Adipose tissue (tissue), 3 donors: ENCODE measurements around the gene MEIS2. TPM values are rescaled to one million over a fixed set of nuclear protein-coding genes. Genes with fewer than 3 reads are reported as not detected.

Source experiments
- H3K27ac ChIP-seq: one replicate; pipeline ENCODE4 v1.5.1; 2013; ENCODE audit warnings: low read depth, low read length
- WGBS, 3 donors: extraction: QIAGEN DNeasy Blood & Tissue Kit; methylation state at CpG; one replicate each; pipeline ENCODE4 v1.1.7; 2013; 5-methylcytosine and 5-hydroxymethylcytosine counted together
- polyA plus RNA-seq, 3 donors: library from polyadenylated mRNA; stranded (reverse); fragments of 200-250 nt; gene quantifications; one replicate each; pipeline ENCODE4 v1.2.3, GENCODE V29; 2013
- donor health status: healthy with polysubstance abuse.
- donor health status: Bipolar disorder and iron deficiency.
- donor health status: healthy.

Gene MEIS2
- polyA plus RNA-seq, 3 donors, result 6.6 to 16.9 (median 9.0) TPM

GRCh38 chr15:37031198-37031597 is 69.2 kb downstream of the MEIS2 start:
- 61 to 76% (median 67%) methylated on average over 4 of the region's 4 CpGs for WGBS, 3 donors
- H3K27ac ChIP-seq, result no peak overlapping the region

DNA sequence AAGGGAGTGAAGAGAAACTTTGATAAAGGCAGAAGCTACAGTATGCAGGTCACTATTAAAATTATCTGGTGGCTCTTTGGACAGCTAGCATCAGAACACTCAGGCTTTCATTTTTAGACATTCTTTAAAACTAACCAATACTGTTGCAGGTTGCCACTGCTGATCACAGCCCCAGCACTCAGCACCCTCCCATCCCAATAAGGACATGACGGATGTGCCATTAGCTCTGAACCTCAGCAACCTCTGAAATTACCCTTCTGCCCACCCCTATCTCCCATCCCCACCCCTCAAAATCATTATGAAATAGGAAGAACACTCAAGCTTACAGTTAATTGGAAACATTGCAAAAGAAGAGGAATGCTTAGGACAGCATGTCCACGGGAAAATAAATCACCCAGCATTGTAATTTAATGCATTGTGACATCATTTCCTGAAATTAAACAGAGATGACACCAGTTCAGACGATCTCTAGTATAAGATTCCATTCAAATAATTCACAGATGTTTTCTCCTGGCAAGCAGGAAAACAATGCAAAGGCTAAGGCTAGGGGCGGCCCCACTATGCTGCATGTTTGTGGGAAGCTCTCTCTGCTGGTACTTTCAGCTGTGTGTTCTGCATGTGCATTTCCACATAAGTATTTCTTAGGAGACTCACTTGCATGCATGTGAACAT is 71.6 kb downstream of the MEIS2 start:
- no peak overlapping the region for H3K27ac ChIP-seq
- 59 to 78% (median 60%) methylated on average over 4 of the region's 4 CpGs for WGBS, 3 donors

DNA sequence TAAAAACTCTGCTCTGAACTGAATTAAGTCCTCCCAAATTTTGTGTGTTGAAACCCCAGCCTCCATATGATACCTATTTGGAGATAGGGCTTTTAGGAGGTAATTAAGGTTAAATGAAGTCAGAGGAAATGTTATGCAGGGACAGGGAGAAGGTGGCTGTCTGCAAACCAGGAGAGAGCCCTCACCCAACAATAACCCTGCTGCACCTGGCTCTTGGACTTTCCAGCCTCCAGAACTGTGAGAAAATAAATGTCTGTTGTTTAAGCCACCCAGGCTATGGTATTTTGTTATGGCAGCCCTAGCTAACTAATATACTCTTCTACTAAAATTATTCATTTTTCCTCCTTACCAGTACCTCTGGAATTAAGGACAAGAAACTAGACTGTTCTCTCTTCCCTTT is 79.5 kb downstream of the MEIS2 start:
- no peak overlapping the region for H3K27ac ChIP-seq

- 22 to 55% (median 45%) methylated on average over 18 of the region's 18 CpGs for WGBS, 3 donors
- no peak overlapping the region for H3K27ac ChIP-seq
These were observed 80.6 kb downstream of the MEIS2 start for GRCh38 chr15:37019479-37020433.

DNA sequence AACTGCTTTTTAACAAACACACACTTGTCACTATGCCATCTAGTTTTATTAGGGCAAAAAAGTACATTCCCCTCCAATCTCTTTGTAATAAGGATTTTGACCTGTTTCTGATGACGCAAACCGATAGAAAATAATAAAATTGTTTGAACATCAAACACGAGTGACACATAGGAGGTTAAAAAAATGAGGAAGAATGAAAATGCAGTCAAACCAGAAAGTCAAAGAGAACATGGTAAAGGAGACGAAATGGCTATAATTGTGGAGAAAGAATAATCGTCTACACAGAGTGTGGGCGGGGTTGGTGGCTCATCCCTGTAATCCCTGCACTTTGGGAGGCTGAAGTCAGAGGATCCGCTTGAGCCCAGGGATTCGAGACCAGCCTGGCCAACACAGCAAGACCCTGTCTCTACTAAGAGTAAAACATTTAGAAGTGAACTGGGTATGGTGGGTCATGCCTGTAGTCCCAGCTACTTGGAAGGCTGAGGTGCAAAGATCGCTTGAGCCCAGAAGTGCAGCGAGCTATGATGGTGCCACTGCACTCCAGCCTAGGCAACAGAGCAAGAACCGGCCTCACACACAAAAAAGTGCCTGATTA is 83.2 kb downstream of the MEIS2 start:
- 85 to 91% (median 88%) methylated on average over 11 of the region's 11 CpGs for WGBS, 3 donors
- no peak overlapping the region for H3K27ac ChIP-seq

DNA sequence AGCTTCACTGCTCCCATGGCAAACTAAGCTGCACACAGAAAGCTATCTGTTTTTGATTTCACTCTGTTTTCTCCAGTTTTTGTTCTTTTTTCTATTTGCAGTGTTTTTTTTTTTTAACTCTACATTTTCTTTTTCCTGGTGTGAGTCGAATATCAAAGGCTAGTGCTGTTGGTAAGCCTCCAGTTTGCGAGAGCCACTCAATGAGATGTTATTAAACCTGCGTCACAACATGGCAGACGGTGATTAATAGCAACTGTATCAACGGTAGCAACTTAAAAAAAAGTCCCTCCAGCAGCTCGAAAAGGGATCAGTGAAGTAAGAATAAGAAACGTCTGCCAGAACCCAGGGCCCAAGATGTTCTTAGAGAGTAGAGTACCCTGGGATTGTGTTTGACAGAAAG is 84.1 kb downstream of the MEIS2 start:
- 36 to 65% (median 39%) methylated on average over 7 of the region's 7 CpGs for WGBS, 3 donors
- H3K27ac ChIP-seq, result no peak overlapping the region

DNA sequence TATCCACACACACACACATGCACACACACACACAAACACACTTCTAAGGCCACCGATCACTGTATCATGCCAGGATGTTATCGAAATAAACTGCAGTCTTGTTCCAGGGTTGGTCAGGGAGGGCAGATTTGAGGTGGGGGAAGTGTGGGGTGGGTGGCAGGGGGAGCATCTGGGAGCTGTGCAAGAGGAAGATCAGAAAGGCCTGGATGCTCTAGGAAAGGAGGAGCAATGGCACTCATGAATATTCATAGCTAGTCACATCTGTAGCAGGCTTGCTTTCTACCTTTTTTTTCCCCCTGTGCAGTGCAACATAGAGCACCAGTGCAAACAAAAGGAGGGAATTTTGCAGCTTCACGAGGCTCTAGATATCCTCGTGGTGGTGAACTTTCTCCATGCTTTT is 84.9 kb downstream of the MEIS2 start:
- H3K27ac ChIP-seq, result no peak overlapping the region
- WGBS, 3 donors, result 47 to 62% (median 59%) methylated on average over 4 of the region's 4 CpGs

GRCh38 chr15:37015035-37015434 is 85.3 kb downstream of the MEIS2 start:
- WGBS, 3 donors, result 79 to 82% (median 81%) methylated on average over 9 of the region's 9 CpGs
- H3K27ac ChIP-seq, result no peak overlapping the region

- no peak overlapping the region for H3K27ac ChIP-seq
- WGBS, 3 donors, result 64 to 70% (median 69%) methylated on average over 3 of the region's 3 CpGs
These were observed 85.8 kb downstream of the MEIS2 start for GRCh38 chr15:37014566-37014965.

GRCh38 chr15:37014137-37014536 is 86.2 kb downstream of the MEIS2 start:
- 44 to 50% (median 45%) methylated on average over 2 of the region's 2 CpGs for WGBS, 3 donors
- H3K27ac ChIP-seq, result no peak overlapping the region

- no peak overlapping the region for H3K27ac ChIP-seq
- WGBS, 3 donors, result 91 to 97% (median 95%) methylated on average over 7 of the region's 7 CpGs
These were observed 89.8 kb downstream of the MEIS2 start for GRCh38 chr15:37010595-37010994.

DNA sequence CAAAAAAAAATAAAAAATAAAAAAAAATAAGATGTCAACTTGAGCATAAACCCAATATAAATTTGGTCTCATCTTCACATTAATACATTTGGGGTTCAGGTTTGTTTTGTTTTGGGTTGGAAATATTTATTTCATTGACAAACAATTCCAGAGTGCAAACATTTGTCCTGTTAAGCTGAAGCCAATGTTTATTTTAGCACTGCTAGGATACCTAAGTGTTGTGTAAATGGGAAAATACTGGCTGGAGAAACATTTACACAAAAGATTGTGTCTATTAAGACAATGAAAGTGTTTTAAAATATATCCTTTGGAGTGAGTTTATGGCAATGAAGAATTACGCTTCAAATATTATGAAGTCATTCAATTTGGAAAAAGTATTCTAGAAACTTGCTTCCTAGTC is 91.1 kb downstream of the MEIS2 start:
- WGBS, 3 donors, result 53 to 98% (median 96%) methylated on average over 1 of the region's 1 CpG
- no peak overlapping the region for H3K27ac ChIP-seq

DNA sequence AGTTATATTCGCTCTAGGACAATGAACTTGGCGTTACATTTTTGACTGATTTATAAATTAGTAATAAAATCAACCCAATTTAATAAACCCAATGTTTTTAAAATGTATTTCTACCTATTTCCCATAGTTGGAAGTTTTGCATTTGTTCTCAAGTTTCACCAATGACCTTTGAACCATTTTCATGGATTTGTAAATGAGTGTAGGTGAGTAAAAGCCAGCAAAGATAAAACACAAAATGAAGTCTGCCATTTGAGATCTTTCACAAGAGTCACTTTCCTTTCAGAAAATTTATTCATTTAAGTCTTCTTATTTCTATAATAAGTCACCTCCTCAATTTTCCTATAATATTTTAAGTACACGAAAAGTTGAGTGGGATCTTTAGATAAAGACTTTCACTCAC is 92.1 kb downstream of the MEIS2 start:
- no peak overlapping the region for H3K27ac ChIP-seq
- 47 to 94% (median 93%) methylated on average over 3 of the region's 3 CpGs for WGBS, 3 donors

DNA sequence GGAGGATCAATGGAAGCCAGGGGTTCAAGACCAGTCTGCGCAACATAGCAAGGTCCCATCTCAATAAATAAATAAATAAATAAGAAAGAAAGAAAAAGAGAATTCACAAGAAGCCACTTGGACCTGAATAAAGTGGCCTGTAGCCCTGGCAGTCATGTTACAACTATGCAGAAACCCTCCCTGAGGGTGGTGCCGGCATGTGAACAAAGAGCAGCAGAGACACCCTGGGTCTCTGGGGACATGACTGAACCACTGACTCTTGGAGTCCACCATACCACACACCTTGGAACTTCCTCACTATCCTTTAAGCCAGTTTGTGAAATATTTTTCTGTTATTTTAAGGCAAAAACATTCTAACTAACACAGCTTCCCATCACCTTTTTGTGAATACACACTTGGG is 93.0 kb downstream of the MEIS2 start:
- H3K27ac ChIP-seq, result no peak overlapping the region
- 85 to 96% (median 87%) methylated on average over 2 of the region's 2 CpGs for WGBS, 3 donors

DNA sequence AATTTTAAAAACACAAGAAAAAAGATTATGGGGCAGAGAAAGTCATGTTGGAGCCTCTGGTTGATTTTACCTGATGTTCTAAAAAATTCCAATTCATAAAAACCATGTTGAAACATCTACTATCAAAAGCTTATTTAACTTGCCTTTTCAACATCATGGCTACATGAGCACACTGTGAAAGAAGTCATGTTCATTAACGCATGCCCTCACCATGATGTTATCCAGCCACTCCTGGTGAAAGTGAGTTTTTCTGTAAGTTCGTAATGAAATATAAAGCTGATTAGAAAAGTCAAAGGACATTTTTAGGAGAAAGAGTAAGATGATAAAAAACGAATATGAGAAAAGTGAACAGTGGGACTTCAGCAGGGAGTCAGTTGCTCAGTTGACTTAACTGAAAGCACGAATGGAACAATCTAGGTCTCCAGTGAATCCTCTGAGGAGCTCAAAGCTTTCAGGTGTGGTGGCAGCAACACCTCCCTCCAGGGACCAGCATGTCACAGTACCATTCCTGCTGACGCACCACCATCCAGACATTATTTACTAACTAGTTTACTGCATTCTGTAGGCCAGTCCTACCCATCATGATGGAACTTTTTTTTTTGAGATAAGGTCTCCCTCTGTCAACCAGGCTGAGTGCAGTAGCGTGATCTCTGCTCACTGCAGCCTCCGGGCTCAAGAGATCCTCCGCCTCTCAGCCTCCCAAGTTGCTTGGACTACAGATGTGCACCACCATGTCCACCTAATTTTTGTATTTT is 95.2 kb downstream of the MEIS2 start:
- no peak overlapping the region for H3K27ac ChIP-seq
- WGBS, 3 donors, result 81 to 83% (median 83%) methylated on average over 8 of the region's 8 CpGs

- WGBS, 3 donors, result 77 to 86% (median 83%) methylated on average over 4 of the region's 4 CpGs
These were observed 95.9 kb downstream of the MEIS2 start for GRCh38 chr15:37004373-37004869.

GRCh38 chr15:37002041-37002672 is 98.2 kb downstream of the MEIS2 start:
- H3K27ac ChIP-seq, result no peak overlapping the region
- WGBS, 3 donors, result 86 to 94% (median 89%) methylated on average over 4 of the region's 4 CpGs

More at GRCh38 chr15:37004373-37004869, 95.9 kb downstream of the MEIS2 start:
- H3K27ac ChIP-seq, result no peak overlapping the region

DNA sequence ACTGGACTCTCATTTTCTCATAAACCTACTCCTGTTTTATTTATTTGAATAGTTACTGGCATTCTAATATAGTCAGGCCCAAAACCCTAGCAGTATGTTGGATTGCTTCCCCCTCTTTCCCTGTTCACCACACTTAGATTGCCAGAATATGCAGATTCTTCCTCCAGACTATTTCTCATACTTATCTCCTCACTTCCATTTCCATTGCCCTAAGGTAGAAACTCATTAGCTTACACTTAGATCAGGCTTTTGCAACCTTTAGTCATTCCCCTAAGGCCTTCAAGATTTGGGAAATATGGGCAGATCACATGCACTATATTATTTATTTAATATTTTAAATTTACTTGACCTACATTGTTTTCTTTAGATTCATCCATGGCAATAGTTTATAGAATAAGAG is 98.9 kb downstream of the MEIS2 start:
- H3K27ac ChIP-seq, result no peak overlapping the region
